Measurements from ENCODE around the gene FOXN3.

The FOXN3 gene

GRCh38 chr14:89165189-89166181, 251.5 kb downstream of the FOXN3 start:
- peak overlapping the region in 1 of 2 donors; percentile 33 for H3K4me3 ChIP-seq
- peaks cover 0 to 30% (median 16%) of the 10 kb centered on the region in 4 donors for H3K4me1 ChIP-seq
- TF ChIP-seq CTCF (IDR thresholded peaks at IDR 0.05) = no peak
- H3K9me3 ChIP-seq = no peaks in the 10 kb centered on the region
- no peaks in the 10 kb centered on the region for H3K27me3 ChIP-seq
- intact Hi-C loops (cut with DNase I; ENCODE audit: low total_unique reads) = loop anchor here (10.0 kb wide), 1 partner anchor 249 kb away; the partner anchor contains the start of gene FOXN3
- peaks cover 17 to 27% (median 17%) of the 10 kb centered on the region in 3 donors for H3K36me3 ChIP-seq
- peak overlapping the region; percentile 16 to 52 for H3K27ac ChIP-seq
- DNase-seq = no peak

- TF ChIP-seq CTCF (IDR thresholded peaks at IDR 0.05) = no peak
These were observed 252.6 kb downstream of the FOXN3 start for GRCh38 chr14:89164168-89165073.

GRCh38 chr14:89163031-89163636, 253.9 kb downstream of the FOXN3 start:
- TF ChIP-seq CTCF (IDR thresholded peaks at IDR 0.05) = no peak
- Histone ChIP-seq H3K4me1 (peaks cover 0 to 27% (median 16%) of the 10 kb centered on the region in 4 donors), H3K27me3 (no peaks in the 10 kb centered on the region), H3K9me3 (no peaks in the 10 kb centered on the region), H3K27ac (no peak overlapping the region), H3K4me3 (no peak overlapping the region), H3K36me3 (peaks cover 17 to 28% (median 27%) of the 10 kb centered on the region in 3 donors)
- intact Hi-C loops (cut with DNase I; ENCODE audit: low total_unique reads) = loop anchor here (10.0 kb wide), 1 partner anchor 252 kb away; the partner anchor contains the start of gene FOXN3
- DNase-seq = no peak

More at GRCh38 chr14:89164168-89165073, 252.6 kb downstream of the FOXN3 start:
- H3K4me1 ChIP-seq = peaks cover 0 to 27% (median 16%) of the 10 kb centered on the region in 4 donors
- intact Hi-C loops (cut with DNase I; ENCODE audit: low total_unique reads) = loop anchor here (10.0 kb wide), 1 partner anchor 250 kb away; the partner anchor contains the start of gene FOXN3
- no peak for DNase-seq
- no peaks in the 10 kb centered on the region for H3K9me3 ChIP-seq
- peak overlapping the region; percentile 16 to 52 for H3K27ac ChIP-seq
- peak overlapping the region in 1 of 2 donors; percentile 33 for H3K4me3 ChIP-seq
- H3K36me3 ChIP-seq = peaks cover 17 to 28% (median 27%) of the 10 kb centered on the region in 3 donors
- H3K27me3 ChIP-seq = no peaks in the 10 kb centered on the region

GRCh38 chr14:89162586-89162985, 254.4 kb downstream of the FOXN3 start:
- DNase-seq = no peak

More at GRCh38 chr14:89162586-89162985, 254.4 kb downstream of the FOXN3 start:
- TF ChIP-seq CTCF (IDR thresholded peaks at IDR 0.05) = no peak
- peaks cover 0 to 31% (median 16%) of the 10 kb centered on the region in 4 donors for H3K4me1 ChIP-seq
- intact Hi-C loops (cut with DNase I; ENCODE audit: low total_unique reads) = loop anchor here (10.0 kb wide), 1 partner anchor 252 kb away; the partner anchor contains the start of gene FOXN3
- H3K36me3 ChIP-seq = peaks cover 17 to 28% (median 27%) of the 10 kb centered on the region in 3 donors
- H3K27ac ChIP-seq = no peak overlapping the region
- no peaks in the 10 kb centered on the region for H3K9me3 ChIP-seq
- no peaks in the 10 kb centered on the region for H3K27me3 ChIP-seq
- H3K4me3 ChIP-seq = no peak overlapping the region
